Measurements from ENCODE around the gene TCN1.
A peak's percentile ranks its signal among the peaks of the same experiment; 100 is the strongest.
"Not testable (repeated sequence)": the region's sequence is repeated elsewhere in the genome, so short reads cannot be mapped to it uniquely, and the experiment has no call there.

Gene TCN1

DNA sequence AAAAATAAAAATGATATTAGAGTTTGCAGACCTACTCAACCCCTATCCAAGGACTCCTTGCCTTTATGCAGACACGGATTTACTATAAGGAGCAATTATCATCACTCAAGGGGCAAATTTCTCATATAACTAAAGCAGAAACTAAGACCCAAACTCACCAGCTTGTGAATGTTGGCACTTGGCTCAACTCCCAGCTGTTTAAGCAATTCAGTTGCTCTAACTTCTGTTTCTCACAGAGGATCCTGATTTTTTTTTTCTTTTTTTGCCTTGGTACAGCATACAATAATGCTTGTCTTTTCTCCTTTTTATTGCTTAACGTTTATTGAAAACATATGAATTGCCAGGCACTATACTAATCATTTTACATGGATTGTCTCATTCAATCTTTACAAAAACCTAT is 11.4 kb downstream of the TCN1 start:
- DNase-seq = no peak

DNA sequence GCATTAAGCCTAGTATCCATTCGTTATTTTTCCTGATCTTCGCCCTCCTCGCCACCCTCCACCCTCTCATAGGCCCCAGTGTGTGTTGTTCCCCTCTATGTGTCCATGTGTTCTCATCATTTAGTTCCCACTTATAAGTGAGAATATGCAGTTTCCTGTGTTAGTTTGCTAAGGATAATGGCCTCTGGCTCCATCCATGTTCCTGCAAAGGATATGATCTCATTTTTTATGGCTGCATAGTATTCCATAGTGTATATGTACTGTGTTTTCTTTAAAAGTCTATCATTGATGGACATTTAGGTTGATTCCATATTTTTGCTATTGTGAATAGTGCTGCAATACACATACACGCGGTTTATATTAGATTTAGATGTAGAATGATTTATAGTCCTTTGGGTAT is 14.9 kb downstream of the TCN1 start:
- not testable (repeated sequence) for DNase-seq

DNA sequence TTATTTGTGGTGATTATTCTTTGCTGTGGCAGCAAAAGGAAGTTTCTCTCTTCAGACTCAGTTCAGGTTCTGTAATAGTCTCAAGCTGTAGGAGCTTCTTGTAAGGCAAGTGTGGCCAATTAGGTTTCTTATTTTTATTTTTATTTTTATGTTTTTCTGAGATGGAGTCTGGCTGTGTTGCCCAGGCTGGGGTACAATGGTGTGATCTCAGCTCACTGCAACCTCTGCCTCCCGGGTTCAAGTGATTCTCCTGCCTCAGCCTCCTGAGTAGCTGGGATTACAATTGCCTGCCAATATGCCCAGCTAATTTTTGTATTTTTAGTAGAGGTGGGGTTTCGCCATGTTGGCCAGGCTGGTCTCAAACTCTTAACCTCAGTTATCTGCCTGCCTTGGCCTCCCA is 16.7 kb downstream of the TCN1 start:
- not testable (repeated sequence) for DNase-seq

DNA sequence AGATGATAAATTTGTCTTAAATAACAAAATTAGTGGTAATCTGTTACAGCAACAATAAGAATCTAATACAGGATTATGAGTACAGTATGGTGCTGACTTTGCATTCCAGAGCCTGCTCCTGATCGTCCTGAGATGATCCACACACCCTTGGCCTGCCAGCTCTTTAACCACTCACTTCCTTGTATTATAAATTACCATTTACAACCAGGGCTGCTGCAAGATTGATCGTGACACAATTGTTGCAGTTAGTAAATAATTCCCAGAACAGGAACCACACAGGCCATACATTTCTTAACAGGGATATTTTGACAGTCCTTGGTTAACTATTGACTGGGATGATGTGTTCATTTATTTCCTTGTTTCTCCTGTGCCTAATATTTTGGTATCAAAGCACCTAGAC is 17.2 kb downstream of the TCN1 start:
- DNase-seq = no peak

DNA sequence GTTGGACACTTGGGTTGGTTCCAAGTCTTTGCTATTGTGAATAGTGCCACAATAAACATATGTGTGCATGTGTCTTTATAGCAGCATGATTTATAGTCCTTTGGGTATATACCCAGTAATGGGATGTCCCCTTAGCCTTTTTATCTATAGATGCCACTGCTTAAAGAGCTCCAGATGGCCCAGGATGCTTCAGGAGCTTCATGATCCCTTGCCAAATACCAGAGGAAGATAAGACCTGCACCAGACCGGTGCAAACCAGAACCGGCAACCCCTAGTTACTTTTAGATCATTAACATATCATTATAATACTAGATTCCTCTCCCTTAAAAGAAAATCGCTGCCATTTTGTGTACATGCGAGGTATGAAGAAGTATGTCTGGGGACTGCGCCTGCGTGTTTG is 17.8 kb downstream of the TCN1 start:
- not testable (repeated sequence) for DNase-seq

GRCh38 chr11:59847626-59848025 is 18.7 kb downstream of the TCN1 start:
- no peak for DNase-seq

DNA sequence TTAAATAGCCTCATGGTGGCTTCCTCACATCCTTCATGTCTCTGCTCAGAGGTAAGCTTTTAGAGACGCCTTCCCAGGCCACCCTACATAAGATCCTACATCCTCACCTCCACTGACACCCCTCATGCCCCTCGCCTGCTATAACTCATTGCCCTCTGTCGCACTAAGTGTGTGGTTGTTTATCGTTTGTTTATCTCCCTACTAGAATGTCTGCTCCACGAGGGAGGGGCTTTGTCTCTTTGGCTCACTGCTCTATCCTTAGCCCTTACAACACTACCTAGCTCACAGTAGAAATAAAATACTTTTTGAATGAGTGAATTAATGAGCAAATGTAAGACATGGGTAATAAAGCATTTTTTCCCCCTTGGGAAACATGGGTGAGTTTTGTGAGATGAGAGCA is 19.7 kb downstream of the TCN1 start:
- no peak for DNase-seq

GRCh38 chr11:59845399-59845798 is 20.9 kb downstream of the TCN1 start, which contains the start of gene CBLIF:
Gene CBLIF, minus strand, starts transcription at chr11:59845499. Its CDS starts 46 bp downstream, at chr11:59845453.
- no peak for DNase-seq

- DNase-seq = no peak
Measured at GRCh38 chr11:59842316-59842715, 24.0 kb downstream of the TCN1 start.

DNA sequence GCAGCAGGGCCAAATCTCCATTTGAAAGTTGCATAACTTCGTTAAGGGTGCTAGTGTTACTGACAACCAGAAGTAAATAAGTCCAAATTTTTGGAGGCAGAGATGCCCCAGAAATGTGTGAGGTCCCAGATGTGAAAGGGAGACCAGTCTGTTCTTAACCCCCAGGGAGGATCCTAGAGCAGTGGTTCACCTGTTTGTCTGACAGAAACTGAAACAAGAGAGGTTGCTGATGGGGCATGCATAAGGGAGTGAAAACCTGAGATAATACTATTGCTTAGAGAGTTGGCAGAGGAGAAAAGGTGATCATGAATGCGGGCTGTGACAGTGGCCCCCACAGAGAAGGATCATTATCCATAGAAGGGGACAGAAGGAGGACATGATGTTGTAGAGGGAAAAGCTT is 24.8 kb downstream of the TCN1 start:
- no peak for DNase-seq

DNA sequence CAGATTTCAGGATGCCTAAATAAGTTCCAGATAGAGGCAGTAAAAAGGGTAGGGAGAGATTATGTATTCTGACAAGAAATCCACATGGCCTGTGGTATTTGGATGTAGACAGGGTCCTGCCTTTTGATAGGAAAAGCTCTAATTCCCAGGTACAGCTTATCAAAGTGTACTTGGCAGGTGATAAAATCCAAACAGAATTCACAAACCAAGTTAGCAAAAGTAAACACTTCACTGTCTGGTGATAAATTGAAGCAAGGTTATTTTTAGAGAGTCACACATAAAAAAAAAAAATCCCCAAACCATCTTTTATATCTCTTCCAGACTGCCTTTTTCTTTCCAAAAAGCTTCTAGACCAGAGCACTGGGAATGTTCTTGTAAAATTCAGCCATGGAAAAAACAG is 26.7 kb downstream of the TCN1 start:
- no peak for DNase-seq

GRCh38 chr11:59833602-59834001 is 32.7 kb downstream of the TCN1 start:
- DNase-seq = no peak

DNA sequence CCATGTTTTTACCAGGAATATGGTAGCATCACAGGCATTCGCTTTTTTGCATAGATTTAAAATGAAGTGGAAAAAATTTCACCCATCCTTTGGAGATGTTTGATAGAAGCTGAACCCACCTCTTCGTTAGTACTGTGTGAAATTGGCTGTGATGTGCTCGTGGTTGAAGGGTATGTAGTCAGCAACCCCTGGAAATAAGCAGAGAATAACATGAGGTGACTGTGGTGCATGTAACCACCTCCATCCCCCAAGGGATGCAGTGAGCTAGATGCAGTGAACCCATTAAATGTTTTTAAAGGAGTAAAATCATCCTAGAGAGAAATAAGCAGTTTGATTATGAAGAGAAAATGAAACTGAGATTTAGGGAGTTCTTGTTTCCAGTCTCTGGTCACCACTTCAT is 36.9 kb downstream of the TCN1 start:
- DNase-seq = no peak

DNA sequence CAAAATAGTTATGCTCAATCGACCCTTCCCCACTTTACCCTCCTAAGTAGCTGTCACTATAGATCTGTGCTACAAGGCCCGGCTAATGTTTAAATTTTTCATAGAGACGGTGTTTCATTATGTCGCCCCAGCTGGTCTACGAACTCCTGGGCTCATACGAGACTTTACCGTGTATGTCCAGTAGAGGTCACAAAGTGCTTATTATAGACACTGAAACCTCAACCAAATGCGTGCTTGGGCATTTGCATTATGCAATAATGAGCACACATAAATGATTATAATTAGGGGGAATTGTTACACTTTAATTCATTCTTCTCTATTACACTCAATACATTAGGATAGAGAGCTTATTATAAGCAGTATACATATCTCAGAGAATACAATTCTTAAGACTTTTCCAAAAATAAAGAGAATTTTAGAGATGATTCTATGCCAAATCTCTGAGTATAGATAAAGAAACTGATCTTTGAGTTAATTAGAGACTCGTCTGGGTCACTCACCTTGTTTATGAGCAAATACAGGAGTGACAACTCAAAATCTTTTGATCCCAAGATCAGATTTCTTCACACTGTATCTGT is 43.2 kb downstream of the TCN1 start:
- DNase-seq = peak; percentile 65

GRCh38 chr11:59818572-59818971 is 47.7 kb downstream of the TCN1 start:
- no peak for DNase-seq

DNA sequence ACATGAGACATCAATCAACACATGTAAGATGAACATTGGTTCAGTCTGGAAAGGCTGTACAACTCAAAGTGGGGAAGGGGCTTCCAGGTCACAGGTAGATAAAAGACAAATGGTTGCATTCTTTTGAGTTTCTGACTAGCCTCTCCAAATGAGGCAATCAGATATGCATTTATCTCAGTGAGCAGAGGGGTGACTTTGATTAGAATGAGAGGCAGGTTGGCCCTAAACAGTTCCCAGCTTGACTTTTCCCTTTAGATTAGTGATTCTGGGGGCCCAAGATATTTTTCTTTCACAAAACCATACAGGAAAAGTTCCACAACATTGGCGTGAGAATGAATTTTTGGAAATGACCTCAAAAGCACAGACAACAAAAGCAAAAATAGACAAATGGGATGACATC is 49.9 kb downstream of the TCN1 start:
- DNase-seq = not testable (repeated sequence)

GRCh38 chr11:59815754-59816153 is 50.5 kb downstream of the TCN1 start:
- DNase-seq = no peak

DNA sequence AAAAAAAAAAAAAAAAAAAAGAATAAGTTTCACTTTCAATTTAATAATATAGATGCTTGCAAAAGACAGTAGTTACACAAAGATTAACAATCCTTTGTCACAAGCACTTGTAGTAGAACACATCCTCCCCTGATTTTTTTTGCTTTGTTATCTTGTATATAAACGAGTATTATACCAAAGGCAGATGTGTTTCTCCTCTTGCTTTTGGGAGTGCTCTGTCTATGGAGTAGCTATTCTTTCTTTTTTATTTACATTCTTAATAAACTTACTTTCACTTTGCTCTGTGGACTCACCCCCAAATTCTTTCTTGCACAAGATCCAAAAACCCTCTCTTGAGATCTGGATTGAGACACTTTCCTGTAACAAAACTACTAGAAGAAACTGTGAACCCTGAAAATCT is 52.3 kb downstream of the TCN1 start:
- peak; percentile 8 for DNase-seq

- no peak for DNase-seq
Measured at GRCh38 chr11:59813364-59813763, 52.9 kb downstream of the TCN1 start.

GRCh38 chr11:59812220-59812619 is 54.1 kb downstream of the TCN1 start:
- no peak for DNase-seq

- no peak for DNase-seq
Measured at GRCh38 chr11:59810911-59811259, 55.4 kb downstream of the TCN1 start.

DNA sequence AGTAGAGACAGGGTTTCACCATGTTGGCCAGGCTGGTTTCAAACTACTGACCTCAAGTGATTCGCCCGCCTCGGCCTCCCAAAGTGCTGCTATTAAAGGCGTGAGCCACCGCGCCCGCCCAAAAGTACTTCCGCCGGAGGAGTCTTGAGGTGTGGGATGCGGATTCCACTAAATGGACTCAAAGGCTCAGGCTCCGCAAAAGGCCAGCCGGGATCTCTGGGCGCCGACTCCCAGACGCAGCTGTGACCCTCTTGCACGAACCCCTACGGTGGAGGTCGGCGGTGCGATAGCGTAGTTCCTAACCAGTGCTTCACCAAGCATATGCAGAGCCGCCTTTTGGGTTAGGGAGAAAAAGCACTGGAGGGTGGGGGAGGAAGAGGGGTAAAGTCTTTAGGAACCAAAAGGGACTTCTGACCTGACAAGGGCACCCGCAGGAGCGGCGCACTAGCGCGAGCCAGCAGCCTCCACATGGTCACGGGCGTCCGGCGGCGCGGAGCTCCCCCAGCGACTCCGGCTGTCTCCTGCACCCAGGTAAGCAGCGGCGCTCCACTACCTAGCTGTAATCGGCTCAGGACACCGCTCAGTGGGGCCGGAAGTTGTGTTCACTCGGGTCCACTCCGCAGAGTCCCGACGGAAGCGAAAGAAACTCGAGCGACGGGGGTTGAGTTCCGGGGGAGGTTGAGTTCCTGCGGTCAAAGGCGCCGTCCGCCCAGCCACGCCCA is 55.9 kb downstream of the TCN1 start, which contains the start of gene MRPL16:
TSS of gene MRPL16 (minus strand) at position 590 of the 722 bp plus-strand sequence. CDS start at position 470, 120 bp downstream.
- DNase-seq = peak; percentile 89

GRCh38 chr11:59807047-59807610 is 59.2 kb downstream of the TCN1 start:
- no peak for DNase-seq

DNA sequence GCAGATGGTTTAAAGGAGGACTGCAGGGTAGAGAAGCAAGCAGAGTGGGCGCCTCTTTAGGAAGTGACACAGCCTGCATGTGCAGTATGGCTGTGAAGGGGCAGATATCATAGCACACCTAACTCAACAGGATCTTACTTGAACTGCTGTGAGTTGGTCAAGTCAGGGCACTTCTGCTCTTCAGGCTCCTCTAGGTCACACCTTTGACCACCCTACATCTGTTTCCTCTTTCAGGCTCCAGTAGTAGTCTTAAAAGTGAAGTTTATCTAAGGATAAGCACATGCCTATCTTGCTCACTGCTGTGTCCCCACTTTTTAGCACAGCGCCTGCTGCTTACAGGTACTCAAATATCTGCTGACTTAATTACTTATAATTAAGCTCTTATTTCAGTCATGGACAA is 62.2 kb downstream of the TCN1 start:
- DNase-seq = no peak

Data from EL (cell line).